ENCODE data around the gene SCN1A. TPM values are rescaled to one million over a fixed set of nuclear protein-coding genes. Genes with fewer than 3 reads are reported as not detected.
"Not testable (repeated sequence)": the region's sequence is repeated elsewhere in the genome, so short reads cannot be mapped to it uniquely, and the experiment has no call there.

SCN1A gene
- total RNA-seq, 1 donor from 2014 or later, result 33.8 TPM

DNA sequence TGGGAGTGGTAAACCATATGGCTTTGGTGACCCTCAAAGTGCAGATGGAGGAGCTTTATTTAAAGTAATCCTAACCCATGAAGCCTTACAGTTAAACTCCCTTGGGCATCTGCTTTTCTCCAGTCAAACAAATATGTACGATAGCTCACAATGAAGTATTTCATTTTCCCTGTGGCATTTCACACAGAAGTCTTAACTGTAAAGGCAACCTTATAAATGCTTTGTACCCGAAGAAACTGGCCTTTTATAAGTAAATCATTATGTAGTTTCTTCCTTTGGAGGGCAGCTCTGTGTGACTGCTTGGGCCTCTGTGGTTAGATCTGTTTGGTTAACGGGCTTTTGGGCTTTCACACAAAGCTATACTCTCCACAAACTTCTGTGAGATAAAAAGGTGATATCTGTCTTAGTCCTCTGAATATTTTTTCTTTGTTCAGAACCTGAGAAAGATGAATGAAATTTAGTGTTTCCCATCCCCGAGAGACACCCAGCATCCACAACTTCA lies 46.6 kb downstream of the SCN1A start:
- DNase-seq, result no peak

DNA sequence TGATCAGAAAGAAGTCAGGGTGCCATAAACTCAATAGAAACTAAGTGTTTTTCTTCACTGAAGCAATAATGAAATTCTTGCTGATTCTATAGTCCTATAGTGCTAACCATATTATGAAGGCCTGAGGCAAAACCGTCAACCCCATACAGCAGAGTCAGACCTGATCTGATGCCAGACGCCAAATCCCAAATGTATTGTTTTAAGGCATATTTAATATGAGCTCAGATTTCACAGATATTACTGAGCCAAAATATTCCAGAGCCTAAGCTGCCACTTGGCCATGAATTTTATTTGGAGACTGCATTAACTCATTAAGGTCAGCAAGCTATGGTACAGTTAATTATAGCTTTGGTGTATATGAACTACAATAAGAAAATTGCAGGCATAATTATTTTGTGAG lies 53.4 kb downstream of the SCN1A start:
- no peak for DNase-seq

DNA sequence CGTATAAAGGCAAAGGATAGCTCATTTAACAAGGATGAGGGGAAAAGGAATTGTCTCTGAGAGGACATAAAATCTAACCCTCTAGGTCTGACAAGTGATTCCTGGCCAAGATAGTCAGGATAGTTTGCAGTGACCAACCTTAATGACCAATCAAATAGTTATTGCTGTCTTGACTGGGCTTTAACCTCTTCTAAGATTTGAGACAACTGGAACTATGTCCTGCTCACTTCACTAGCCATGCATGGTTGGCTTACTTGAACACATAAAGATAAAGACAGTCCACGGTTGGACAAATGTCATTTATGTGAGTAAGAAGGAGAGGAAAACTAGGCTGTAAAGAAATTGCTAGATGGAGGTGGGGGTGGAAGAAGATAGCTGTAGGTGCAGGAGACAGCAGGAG lies 53.8 kb downstream of the SCN1A start:
- no peak for DNase-seq

DNA sequence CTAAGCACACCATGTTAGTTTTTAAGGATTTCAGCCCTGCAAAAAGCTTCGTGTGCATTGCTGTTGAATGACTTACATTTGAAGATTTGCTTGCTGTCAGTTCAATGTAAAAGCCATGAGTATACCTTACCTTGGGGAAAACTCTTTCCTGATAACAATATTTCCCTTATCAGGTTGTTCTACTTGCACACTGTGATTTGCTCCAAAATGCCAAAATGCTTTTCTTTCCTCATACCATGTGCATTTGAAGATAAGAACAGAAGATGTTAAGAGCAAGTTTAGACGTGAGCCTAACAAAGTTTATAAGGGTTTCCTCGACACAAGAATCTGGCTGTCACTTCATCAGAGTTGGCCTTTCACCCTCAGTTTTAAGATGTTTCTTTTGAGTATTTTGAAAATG lies 57.6 kb downstream of the SCN1A start:
- no peak for DNase-seq

DNA sequence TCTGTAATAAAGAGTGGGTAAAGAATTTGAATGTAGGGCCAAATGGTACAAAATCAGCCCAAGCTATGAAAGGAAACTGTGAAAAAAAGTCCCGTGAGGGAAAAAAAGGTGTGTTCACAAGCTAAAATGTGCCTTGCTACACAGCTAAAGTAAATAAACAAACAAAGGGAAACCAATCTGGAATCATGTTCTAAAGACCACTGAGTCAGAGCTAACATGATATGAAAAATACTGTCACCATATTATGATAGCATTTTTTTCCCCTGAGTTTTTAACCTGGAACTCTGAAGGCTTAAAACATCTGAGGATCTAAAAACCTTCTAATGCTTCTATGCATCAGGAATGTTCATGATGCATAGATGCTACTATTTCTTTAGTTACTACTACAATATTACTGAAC lies 58.8 kb downstream of the SCN1A start:
- DNase-seq, result no peak

DNA sequence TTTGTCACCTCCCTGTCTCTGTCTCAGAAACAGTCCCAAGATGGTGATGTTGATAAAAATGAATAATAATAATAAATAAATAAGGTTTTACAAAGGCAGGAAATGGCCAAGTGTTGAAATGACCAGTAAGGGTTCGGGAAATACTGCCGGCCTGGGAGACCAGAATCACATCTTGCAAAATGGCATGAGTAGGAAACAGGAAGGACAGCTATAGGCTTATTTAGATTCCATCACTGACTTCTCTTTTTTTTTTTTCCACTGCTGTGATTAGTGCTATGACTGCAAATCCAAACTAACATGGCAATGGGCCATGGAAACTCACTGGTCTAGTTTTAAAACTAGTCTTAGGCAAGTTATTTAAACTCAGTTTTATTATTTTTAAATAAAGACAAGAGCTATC lies 60.6 kb downstream of the SCN1A start:
- DNase-seq, result no peak

DNA sequence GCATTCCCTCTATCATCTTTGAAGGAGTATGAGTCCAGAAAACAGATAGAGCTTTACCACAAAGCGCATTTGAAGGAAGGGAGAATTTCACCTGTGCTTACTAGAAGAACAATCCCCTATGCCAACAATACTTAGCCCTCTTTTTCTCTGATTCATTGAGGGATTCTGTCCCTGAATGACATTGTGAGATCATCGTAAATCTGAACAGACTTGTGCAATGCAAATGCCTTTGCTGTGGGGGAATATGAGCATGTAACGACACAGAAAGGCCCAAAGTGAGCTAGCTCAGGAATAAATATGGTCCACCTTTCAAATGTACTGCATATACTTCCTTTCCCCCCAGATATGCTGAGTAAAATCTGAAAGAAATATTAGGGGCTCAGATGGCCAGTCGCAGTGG lies 67.6 kb downstream of the SCN1A start:
- no peak for DNase-seq

DNA sequence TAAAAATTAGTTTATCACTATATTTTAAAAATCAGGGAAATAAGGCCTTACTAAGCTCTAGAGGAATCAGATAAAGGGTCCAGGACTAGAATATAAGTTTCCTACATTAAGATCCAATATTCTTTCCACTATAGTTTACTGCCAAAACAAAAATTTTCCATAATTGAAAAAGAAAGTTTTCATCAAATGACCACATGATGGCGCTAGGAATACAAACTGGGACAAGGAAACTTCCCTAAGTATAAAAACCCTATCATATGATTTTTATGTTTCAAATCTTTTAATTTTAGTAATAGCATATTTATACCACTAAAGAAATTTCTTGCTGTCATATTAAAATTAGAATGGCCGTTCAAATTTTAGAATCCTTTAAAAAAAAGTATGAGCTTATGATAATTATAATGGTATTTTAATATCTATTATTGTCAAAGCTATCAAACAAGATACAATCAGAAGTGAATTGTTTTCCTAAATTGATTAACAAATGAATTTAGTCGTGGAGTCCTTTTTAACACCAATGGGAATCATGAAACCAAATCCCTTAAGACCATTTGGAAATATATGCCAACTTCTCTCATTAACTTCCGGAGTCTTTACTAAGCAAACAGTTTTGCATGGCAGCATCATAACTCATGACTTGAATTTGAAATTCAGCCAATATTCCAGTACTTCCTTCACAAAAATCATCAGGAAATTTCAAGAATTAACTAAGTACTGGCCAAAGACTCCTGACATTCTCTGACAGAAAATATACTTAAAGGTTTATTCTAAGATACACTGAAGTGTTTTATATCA lies 70.3 kb downstream of the SCN1A start:
- DNase-seq, result no peak

DNA sequence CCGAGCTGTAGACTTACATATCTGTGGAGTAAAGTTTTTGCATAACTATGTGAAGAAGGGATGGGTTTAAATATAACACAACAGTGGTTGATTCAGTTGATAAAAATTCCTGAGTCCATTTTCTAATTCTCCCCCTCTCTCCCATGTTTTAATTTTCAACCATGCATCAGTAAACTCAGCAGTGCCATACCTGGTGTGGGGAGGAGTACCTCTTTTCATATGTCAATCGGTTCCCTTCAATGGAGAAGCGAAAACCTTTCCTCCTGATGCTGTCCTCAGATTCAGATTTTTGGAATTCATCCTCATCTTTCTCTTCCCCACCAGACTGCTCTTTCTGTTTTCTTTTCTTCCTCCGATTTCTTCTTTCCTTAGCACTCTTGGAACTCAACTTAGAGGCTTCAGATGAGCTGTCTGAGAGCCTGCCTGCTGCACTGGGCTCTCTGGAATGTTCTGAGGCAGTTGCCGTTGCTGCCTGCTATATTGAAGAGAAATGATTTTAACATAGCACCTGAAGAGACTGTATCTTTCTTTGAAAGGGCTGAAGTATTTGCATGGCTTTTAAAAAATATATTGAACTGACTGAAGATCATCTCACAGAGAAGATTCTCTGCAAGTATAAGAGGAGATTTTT lies 82.9 kb downstream of the SCN1A start:
- no peak for DNase-seq

DNA sequence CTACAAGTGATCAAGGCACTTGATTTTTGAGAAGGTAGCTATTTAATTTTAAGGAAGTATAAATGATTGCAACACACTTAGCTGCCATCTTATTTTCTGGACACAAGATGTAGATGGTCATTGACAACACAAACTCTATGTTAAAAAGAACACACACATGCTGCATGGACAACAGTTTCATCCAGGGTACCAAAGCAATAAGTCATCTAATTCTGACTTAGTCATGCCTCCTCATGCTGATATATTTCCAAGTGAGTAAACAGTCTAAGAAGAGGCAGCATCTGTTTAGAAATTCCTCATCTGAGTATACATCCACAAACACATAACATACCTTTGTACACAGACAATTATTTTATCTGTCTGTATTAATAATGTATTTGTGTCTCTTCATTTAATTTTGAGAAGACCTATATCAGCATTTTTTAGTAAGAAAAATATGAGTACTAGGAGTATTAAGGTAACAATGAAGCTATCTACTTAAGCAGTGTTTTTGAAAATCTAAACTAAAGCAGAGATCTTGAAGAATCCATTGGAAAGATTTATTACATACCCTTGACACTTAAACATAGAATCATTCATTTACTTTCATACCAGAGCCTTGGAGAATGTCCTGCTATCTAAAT lies 84.9 kb downstream of the SCN1A start:
- DNase-seq, result no peak

DNA sequence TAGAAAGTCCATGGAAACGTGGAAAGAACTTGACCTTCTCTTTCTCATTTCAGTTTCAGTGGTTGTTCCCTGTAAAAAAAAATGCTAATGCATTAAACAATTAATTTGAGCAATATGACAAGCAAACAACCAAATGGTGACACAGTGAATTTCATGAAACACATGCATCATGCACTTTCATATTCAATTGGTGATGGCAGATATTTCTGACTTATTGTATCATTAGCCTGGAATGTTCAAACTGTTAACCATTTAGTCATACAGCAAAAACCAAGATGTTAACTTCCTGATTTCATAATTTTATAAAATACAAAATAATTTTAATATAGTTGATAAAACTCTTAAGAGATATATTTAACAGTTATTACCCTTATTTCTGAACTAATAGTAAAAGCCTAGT lies 85.5 kb downstream of the SCN1A start:
- DNase-seq, result no peak

DNA sequence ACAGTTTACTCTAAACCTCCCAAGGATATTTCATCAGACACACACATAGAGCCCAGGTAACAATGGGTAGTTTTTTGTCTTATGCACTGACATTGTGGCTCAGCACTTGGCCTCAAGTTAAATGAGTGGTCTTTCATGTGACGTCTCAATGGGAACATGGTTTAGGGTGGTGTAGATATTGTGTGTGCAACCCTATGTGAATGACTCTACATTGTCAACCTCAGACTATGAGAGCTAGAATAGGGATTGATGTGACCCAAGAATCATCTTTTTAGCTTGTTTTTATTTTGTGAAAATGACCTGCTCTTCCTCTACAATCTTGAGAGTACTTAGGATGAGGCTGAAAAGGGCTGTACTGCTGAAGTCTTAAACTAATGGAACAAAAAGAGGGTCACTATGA lies 86.2 kb downstream of the SCN1A start:
- DNase-seq, result no peak

DNA sequence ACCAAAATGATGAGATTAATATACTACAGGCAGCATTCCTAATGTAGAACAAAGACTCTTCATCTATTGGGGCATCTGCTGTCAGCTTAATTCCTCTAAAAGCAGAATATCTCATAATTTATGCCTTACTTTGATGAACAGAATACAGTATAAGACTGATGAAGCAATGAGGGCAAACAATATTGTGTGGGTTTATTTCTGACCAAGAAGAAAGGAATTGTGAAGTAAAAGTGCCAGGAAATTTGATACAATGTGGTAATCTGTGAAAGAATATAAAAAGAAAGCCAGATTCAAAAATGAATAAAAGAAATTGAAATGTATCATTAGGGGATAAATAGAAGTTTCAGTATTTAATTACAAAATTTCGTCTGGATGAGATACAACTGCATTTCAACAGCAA lies 95.5 kb downstream of the SCN1A start:
- no peak for DNase-seq

DNA sequence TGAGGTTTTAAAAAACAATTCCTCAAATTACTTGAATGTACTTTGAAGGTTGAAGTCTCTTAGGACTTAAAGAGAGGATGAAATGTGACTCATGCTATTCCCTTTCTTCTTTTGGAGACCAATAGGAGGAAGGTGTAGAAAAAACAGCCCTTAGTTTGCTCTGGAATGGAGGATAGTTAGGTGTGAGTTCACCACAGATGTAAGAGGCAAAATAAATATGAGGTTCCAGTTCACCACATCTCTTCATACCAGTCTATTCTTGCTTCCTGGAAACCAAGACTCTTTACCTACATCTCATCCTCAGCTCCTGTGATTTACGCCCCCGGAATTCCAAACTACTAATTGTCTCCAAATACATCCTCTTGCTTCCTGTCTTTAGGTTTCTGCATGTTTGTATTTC lies 96.8 kb downstream of the SCN1A start:
- no peak for DNase-seq

DNA sequence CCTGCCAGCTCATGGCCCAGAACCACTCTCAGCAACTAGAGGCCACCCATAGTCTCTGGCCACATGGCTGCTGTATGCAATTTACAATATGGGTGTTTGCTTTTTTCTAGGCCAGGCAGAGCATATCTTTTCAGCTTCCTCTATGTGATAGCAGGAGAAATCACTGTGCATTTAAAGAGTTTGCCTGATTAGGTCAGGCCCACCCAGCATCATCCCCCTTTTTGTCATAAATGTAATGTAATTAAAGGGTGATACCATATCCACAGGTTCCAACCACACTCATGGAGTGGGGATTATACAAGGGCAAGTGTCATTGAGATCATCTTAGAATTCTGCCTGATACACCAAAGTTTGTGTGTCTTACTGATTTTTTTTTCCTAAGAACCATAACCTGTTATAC lies 102.5 kb downstream of the SCN1A start:
- no peak for DNase-seq

DNA sequence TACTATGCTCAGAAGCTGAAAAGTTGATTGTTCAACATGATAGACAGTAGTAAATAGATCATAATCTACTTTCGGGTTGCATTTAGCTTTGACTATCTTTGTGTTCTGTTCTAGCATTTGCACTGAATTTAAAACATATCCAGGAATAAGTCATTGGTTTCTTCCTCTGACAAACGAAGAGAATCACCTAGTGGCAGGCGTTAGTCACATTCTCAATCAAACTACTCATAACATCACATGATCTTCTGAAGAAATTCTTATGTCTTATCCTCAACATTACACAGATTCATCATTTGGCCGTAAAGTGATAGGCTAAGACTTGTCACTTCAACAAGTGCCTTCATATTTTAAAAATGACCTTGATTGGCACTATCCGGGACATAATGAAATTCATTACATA lies 110.6 kb downstream of the SCN1A start:
- DNase-seq, result no peak

DNA sequence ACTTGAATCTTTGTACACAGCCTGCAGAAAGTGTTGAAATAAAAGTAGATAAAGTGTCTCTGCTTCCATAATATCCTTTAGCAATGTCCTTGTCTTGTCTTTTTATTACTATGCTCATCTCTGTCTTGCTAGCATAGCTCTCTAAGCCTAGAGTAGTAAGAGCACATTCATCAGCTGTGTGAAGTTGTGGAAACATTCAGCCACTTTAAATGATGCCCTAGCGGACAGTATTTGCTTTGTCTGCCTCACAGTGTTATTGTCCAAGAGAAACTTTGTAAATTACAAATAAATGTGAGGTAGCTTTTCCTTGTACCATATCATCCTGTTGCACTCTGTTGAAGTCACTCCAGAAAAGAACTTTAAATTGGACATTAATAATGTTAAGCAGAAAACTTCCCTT lies 113.9 kb downstream of the SCN1A start:
- no peak for DNase-seq

DNA sequence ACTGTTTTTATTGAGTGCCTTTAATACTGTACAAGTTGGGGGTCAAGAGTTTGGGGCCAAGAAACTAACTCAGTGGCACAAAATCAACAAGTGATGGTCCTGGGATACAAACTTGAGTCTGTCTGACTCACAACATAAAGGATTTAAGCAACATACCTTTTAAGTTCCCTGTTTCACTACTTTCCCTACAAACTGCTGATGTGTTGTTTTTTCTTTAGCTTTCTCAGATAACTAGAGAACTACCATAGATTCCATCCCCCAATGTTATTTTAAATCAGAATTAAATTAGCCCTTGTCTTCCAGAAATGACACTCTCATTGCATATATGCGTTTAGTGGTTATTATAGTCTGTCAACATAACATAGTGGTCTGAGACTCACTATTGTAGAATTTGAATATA lies 116.2 kb downstream of the SCN1A start:
- no peak for DNase-seq

DNA sequence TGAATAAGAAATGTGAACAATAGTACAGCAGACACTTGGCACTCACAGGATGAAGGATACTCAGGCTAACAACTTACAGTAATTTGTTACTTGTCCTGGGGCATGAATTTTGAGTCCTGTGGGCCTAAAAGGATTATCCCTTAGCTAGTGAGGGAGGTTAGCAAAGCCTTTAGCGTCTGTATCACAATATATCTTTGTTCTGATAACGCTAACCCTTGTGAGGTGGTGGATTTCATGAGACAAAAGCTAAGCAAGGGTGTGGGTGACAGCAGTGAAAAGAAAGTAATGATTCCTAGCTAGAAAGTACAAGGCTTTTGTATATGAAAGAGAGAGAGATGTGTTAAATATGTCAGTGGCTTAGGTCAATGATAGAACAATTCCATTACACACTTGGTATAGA lies 127.4 kb downstream of the SCN1A start:
- no peak for DNase-seq

DNA sequence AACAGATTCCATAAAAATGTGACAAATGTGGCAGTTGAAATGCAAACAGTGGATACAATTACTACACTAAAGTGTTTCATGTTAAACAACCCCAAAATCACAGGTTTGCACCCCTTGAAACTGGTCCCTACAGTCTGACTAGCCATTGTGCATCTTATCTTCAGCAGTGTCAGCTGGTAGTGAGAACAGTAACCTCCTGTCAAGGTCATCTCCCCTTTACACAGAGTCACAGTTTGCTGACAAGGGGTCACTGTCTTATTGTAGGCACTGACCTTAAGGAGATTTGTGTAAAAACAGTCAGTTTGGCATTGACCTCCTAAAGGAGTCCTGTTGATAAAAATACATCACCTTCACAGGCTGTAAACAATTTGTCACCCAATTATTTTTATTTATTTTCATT lies 137.0 kb downstream of the SCN1A start:
- no peak for DNase-seq

DNA sequence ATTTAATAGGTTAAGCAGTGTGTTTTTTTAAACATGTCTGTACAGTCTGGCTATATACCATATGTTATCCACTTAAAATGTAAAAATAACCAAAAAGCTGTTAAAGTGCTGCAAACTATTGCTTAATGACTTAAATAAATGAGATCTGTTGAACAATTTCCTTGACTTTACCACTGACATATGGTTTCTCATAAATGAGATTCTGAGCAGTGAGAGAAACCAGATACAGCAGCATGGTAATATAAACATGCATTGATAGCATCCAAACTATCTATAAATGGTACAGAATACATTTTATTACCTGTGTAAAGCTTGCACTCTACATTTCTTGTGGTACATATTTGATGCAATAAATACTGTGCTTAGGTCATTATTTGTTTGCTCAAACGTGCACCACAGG lies 138.0 kb downstream of the SCN1A start:
- DNase-seq, result no peak

DNA sequence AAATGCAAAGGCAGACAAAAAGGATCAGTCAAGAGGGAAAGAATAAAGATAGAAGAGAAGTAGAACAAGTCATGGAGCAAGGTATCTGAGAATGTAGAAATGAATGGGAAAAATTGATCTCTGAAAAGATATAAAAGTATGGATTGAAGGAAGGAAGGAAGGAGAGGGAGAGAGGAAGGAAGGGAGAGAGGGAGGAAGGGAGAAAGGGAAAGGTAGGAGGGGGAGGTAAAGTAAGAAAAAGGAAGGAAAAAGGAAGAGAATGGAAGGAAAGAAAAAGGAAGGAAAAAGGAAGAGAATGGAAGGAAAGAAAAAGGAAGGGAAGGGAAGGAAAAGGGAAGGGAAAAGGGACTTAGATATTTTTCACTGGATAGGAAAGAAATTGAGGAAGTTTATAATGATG lies 142.7 kb downstream of the SCN1A start:
- no peak for DNase-seq

DNA sequence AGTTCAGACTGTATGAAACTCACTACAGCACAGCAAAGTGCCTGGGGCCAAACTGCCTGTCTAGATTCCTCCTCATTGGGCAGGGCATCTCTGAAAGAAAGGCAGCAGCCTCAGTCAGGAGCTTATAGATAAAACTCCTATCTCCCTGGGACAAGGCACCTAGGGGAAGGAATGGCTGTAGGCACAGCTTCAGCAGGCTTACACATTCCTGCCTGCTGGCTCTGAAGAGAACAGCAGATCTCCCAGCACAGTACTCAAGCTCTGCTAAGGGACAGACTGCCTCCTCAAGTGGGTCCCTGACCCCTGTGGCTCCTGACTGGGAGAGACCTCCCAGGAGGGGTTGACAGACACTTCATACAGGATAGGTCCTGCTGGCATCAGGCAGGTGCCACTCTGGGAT lies 155.7 kb downstream of the SCN1A start:
- DNase-seq, result not testable (repeated sequence)

DNA sequence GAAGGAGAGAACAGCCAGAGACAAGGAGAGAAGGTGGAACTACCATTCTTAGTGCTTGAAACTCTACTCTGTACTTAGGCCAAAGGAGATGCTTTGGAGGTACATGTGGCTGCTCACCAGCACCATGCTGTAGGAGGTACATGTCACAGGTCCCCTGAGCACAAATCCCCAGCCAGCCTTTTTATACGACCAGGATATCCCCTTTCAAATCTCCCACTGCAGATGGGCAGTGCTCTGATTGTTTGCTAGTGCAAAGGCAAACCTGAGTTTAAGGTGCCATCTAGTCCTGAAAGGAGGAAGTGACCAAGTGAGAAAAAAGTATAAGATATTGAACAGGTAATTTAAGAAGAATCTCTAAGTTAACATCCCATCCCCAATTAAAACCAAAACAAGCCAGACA lies 157.2 kb downstream of the SCN1A start:
- DNase-seq, result no peak
